Measurements from ENCODE around the gene B4GALNT1.
"Not testable (repeated sequence)": the region's sequence is repeated elsewhere in the genome, so short reads cannot be mapped to it uniquely, and the experiment has no call there.

Gene B4GALNT1

DNA sequence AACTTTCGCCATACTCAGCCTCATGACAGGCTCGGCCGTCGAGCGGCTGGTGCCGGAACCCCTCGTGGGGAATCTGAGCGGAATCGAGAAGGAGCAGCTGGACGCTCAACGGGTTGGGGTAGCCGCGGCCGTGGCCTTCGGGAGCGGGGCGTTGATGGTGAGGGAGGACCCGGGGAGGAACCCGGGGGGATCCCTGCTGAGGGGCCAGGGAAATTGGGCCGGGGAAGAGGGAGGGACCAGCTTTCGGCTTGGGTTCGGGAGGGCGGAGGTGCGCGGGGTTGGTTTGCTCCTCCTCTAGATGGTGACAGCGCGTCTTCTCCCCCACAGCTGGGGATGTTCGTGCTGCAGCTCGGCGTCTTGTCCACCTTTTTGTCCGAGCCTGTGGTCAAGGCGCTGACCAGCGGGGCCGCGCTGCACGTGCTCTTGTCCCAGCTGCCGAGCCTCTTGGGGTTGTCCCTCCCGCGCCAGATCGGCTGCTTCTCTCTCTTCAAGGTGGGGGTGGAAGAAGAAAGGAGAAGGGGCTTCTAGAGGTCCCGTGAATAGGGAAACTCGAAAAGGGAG is 12.0 kb downstream of the B4GALNT1 start:
- no peak for DNase-seq (ENCODE audit: low spot score)

DNA sequence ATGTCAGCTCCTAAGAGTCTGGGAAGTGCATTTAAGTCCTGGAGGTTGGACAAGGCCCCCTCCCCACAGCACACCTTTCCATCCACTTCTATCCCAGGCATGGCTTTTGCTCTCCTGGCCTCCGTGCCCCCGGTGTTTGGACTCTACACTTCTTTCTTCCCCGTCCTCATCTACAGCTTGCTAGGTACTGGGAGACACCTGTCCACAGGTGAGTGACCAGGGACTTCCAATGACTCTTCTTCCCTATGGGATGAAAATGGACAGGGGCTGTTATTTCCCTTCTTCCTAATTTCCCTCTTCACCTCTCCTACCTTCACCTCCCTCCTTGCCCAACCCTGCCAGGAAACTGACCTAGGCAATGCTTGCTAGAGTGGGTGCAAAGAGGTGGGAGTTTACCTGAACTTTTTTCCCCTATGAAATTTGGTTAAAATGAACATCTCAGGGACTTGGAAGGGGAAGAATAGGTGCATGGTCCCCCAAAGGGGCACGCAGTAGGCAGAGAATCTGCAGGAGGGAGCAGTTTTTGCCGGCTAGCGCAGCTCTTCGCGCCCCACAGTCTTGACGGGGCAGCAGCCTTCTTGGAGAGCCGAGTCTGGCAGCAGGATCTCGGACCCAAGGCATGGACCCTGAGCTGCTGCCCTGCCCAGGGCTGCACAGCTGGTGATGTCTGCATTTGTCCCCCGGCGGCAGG is 12.6 kb downstream of the B4GALNT1 start:
- DNase-seq (ENCODE audit: low spot score) = no peak

- no peak for DNase-seq (ENCODE audit: low spot score)
Observed at GRCh38 chr12:57619434-57620244, 13.4 kb downstream of the B4GALNT1 start.

DNA sequence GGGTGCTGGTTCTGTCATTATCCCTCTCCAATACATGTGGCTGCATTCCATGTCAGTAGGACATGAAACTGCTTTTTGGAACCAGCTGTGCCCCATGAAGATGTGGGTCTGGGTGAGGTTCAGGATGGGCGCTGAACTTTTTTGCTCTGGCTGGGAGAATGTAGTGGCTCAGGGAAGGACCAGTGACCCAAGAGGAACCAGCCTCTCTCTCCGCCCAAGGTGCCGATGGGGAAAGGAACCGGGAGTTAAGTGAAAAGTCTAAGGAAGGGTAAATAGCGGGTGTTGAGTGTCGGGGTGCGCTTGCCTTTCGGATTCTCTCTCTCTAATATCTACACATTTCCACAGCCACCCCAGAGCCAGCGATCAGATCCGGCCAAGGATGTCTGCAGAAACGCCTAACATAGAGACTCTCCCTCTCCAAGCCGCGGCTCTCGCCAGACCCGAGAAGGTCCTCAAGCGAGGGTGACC is 14.0 kb downstream of the B4GALNT1 start:
- DNase-seq (ENCODE audit: low spot score) = no peak

DNA sequence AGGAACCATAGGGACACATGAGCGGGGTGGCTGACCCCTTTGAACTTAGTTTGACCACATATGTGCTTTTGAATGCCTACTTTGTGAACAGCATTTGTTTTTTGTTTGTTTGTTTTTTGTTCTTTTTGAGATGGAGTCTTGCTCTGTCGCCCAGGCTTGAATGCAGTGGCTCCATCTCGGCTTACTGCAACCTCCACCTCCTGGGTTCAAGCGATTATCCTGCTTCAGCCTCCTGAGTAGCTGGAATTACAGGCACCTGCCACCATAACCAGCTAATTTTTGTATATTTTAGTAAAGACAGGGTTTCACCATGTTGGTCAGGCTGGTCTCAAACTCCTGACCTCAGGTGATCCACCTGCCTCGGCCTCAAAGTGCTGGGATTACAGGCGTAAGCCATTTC is 14.6 kb downstream of the B4GALNT1 start:
- DNase-seq (ENCODE audit: low spot score) = not testable (repeated sequence)

- no peak for DNase-seq (ENCODE audit: low spot score)
Observed at GRCh38 chr12:57617942-57618341, 15.1 kb downstream of the B4GALNT1 start.

DNA sequence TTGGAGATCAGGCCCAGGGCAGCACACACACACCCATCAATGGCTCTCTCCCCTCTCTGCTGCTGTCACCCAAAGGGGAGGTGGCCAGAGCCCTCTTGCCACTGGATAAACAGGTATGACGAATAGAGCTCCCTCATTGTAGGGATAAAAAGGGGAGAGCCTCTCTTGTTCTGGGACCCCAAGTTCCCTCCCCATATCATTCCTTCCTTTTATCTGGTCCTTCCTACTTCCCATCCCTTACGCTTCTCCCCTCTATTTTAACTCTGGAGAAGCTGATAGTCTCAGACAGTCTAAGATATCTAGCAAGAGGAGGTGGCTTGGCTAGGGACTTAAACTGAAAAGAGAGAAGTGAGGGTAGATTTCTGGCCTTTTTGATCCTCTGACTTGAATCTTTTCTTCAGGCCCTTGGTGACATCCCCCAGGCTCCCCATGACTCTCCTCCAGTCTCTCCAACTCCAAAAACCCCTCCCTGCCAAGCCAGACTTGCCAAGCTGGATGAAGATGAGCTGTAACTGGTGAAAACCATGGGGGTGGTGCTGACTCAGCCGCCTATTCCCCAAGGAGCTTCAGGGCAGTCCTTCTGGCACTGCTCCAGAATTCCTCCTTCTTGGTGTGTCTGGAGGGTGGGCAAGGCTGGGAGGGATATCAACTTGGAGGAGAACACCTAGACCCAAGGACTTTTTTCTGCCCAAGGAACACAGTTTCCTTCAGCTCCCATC is 16.5 kb downstream of the B4GALNT1 start:
- no peak for DNase-seq (ENCODE audit: low spot score)

GRCh38 chr12:57615637-57616036 is 17.4 kb downstream of the B4GALNT1 start:
- DNase-seq (ENCODE audit: low spot score) = no peak

GRCh38 chr12:57614948-57615500 is 18.0 kb downstream of the B4GALNT1 start:
- no peak for DNase-seq (ENCODE audit: low spot score)

DNA sequence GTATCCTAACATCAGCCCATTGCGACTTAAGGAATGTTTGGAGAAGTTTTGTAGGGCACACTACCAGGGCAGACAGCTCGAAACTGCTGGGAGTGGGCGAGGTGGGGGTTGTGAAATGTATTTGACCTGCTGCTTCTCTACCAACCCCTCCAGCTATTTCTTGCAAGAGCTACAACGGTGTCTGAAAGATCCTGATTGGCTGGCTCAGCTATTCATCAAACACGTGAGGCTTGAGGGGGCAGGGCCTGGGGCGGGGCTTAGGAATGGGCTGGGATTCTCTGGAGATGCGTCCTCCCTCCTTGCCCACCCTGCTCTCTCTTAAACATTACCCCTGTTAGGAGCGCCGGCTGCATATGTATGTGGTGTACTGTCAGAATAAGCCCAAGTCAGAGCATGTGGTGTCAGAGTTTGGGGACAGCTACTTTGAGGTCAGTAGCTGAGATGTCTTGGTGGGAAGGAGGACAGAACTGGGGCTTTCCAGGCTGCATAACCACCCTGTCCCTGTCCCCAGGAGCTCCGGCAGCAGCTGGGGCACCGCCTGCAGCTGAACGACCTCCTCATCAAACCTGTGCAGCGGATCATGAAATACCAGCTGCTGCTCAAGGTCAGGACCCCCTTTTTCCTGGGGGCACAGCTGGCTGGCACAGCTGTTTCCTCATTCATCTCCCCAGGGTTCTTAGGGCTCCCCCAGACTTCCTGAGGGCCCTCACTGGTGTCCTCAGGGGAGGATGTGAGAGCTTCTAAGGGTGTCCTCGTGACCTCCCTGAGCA is 18.6 kb downstream of the B4GALNT1 start:
- no peak for DNase-seq (ENCODE audit: low spot score)

DNA sequence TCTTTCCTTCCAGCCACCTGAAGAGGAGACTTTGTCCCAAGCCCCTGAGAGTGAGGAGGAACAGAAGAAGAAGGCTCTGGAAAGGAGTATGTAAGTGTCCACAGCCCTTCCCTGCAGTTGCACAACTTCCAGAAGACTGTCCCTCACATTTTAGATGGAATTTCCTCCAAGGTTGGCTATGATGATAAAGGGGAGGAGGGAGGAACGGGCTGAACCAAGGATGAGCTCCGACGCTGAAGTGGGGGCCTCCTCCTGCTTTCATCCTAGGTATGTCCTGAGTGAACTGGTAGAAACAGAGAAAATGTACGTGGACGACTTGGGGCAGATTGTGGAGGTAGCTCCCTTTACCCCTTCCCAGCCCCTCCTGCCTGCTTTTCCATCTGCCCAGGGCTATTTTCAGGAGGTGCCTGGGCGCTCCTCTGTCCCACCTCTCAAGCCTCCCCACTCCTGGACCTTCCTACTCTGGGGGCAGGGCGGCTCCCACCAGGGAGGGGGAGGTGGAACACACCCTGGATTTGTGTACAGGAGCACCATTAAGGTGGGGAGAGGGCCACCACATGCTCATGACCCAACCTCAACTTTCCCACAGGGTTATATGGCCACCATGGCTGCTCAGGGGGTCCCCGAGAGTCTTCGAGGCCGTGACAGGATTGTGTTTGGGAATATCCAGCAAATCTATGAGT is 19.4 kb downstream of the B4GALNT1 start:
- no peak for DNase-seq (ENCODE audit: low spot score)

- no peak for DNase-seq (ENCODE audit: low spot score)
Observed at GRCh38 chr12:57612711-57613426, 20.1 kb downstream of the B4GALNT1 start.

DNA sequence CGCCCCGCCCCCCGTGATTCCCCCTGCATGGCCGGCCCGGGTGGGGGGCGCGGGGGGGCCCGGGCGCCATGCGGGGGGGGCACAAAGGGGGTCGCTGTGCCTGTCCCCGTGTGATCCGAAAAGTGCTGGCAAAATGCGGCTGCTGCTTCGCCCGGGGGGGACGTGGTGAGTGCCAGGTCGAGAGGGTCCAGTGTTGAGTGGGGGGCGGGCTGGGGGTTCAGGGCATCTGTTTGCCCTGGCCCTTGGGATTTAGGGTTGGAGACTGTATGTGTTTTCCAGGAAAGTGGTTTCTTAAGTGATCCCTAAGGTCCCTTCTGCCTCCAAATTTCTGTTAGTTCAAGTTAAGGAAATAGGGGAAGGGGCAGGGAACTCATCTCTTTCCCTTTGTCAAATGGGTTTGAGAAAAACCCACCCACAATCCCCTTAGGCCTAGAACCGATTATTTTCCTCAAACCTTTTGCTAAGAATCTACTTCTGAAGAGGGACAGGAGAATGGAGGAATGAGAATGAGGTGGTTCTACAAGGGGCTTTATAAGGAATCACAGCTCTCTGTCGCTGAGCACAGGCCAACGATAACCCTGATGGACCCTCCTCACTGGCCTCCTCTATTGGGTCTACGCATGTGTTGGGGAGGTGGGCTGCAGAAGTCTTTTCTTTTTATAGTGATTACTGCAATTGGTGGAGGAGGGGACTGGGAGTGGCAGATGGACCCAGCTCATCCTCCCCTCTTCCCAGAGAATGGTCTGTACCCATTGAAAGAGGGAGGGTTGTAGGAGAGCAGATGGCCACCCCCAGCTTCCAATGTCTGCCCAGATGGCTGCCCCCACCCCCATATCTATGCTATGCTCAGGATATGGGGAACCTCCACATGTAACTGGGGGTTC is 20.9 kb downstream of the B4GALNT1 start:
- DNase-seq (ENCODE audit: low spot score) = no peak

DNA sequence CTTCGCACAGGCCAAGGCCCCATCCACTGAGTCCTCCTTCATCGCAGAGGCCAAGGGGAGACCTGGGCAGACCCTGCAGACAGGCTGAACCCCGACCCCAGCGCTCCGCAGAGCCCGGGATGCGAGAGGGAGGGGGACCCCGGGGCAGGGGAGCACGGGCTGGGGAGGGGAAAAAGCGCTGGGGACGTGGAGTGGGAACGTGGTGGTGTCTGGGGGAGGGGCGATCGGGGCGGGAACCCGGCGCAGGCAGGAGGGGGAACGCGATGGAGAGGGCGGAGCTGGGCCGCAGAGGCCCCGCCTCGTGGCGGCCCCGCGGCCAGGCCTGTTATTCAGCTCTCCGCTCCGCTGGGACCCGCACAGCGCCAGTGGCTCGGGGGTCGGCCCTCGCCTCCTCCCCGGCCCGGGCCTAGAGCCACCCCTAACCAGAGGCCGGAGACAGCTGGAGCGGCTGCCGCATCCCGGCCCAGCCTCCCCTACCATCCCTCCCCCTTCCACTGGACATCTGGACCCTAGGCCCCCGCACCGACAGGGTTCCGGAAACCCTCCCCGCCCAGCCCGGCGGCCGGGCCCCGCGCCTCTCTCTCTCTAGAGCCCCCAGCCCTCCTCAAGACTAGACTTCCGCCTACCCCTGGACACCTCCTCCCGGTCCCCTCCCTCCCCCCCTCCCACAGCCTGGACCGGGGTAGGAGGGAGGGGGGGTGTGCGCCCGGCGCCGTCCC is 21.7 kb downstream of the B4GALNT1 start, which contains the start of gene ARHGEF25:
ARHGEF25 (plus strand) TSS at position 328 of the 719 bp plus-strand sequence. CDS start 460 bp downstream, outside the sequence.
- peak; percentile 35 for DNase-seq (ENCODE audit: low spot score)

- no peak for DNase-seq (ENCODE audit: low spot score)
Observed at GRCh38 chr12:57610554-57611107, 22.4 kb downstream of the B4GALNT1 start.

GRCh38 chr12:57609781-57610553 is 23.0 kb downstream of the B4GALNT1 start:
- DNase-seq (ENCODE audit: low spot score) = no peak
